Adipose tissue (tissue), 3 donors: Measurements from ENCODE around the gene TCF4. TPM values are rescaled to one million over a fixed set of nuclear protein-coding genes. Genes with fewer than 3 reads are reported as not detected.

Experiments
- H3K27ac ChIP-seq: one replicate; pipeline ENCODE4 v1.5.1; 2013; ENCODE audit warnings: low read depth, low read length
- WGBS, 3 donors: extraction: QIAGEN DNeasy Blood & Tissue Kit; methylation state at CpG; one replicate each; pipeline ENCODE4 v1.1.7; 2013; 5-methylcytosine and 5-hydroxymethylcytosine counted together
- polyA plus RNA-seq, 3 donors: library from polyadenylated mRNA; stranded (reverse); fragments of 200-250 nt; gene quantifications; one replicate each; pipeline ENCODE4 v1.2.3, GENCODE V29; 2013
- donor health status: healthy with polysubstance abuse.
- donor health status: Bipolar disorder and iron deficiency.
- donor health status: healthy.

TCF4 gene
- polyA plus RNA-seq, 3 donors, result 6.7 to 36.9 (median 32.6) TPM

DNA sequence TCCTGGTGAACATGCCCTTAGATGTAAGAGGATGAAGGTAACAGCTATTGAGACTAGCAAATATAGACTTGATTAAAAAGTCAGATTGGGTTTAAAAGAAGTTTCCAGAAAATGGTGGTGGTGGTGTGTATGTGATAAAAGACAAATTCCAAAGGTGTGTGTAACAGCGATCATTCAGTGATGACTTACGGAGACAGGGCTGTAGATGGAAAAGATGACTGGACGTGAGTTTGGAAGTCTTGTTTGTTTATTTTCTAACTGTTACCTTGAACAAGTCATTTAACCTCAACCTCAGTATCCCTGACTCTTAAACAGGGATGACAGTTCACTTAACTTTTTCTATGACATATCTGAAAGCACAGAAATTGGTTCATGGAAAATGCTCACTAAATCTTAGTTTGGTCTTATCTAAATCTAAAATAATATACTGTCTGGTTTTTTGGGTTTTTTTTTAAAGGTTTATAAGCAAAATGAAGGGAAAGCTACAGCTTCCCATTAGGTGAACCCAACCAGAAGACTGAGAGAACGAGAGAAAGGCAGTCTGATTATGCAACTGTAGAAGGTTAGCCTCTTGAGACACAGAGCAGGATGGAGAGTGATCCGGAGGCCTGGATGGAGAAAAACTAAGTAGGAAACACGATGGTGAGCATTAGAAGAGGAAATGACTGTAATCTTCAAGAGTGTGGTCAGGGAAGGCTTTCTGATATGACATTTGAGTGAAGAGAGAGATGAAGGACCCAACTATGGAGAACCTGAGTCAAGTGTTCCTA lies 71.9 kb downstream of the TCF4 start:
- 56 to 68% (median 58%) methylated on average over 6 of the region's 6 CpGs for WGBS, 3 donors
- no peak overlapping the region for H3K27ac ChIP-seq

DNA sequence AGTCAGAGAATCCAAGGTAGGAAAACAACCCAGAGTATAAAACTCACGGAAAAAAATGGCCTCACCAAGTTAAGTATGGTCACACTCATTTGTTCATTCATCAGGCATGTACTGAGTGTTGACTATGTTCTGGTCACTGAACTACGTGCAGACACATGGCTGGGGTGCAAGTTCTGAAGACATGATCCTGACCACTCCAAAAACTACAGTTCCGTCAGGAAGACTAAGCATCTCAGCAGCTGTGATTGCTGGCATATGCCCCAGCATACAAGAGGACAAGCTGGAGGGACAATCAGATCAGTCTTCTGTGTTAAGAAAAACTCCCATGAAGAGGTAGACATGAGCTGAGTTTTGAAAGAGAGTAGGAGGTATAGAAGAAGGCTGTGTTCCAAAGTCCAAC lies 72.8 kb downstream of the TCF4 start:
- no peak overlapping the region for H3K27ac ChIP-seq
- WGBS, 3 donors, result 71 to 86% (median 75%) methylated on average over 3 of the region's 3 CpGs

DNA sequence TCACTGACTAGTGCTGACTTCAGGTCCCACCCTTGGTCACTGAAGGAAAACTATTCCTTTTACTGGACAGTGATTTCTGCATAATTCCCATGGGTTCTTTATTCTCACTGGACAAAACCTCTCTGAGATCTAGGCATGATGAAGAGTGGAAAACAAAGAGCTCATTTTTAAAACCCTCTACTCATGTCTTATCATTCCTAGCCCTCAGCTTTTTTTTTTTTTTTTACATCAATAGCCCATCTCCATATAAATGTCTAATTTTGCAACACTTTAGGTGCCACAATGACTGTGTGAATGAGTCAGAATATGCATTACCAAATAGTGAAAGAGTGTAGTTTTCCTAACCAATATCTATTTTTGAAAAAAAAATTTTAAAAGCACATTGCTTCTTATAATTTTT lies 74.8 kb downstream of the TCF4 start:
- H3K27ac ChIP-seq, result no peak overlapping the region

DNA sequence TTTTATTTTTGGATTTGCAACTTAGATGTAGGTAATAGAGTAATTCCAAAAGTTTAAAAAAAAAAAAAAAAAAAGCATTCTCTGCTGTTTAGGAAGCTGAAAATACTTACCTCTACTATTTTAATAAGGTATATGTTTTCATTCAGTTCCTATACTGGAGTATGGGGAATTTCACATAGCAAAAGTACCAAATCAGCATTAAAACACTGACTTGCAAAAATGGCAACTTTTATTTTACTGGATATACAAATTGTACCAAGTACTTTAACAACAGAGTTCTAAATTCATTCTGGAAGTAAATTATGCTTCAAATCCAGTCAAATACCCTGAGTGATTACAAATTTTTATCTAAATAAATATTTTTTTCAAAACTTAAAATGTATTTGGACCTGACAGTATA lies 76.7 kb downstream of the TCF4 start:
- no peak overlapping the region for H3K27ac ChIP-seq

DNA sequence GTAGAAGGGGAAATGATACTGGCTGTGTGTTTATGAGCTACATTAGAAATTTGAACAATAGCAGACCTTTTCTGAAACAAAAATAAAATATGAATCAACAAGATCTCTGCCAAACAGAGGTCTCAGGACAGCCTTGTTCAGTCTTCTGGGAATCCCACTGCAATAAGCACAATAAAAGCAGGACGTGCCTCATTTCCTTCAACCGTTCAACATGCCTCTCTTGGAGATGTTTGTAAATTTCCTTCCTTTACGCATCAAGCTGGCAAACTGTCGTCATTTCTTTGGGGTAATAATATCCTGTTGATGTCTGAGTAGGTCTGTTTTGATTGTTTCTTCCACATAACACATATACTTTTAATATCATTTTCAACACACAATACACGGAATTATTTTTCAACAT lies 77.2 kb downstream of the TCF4 start:
- 20 to 74% (median 21%) methylated on average over 5 of the region's 5 CpGs for WGBS, 3 donors
- H3K27ac ChIP-seq, result no peak overlapping the region

DNA sequence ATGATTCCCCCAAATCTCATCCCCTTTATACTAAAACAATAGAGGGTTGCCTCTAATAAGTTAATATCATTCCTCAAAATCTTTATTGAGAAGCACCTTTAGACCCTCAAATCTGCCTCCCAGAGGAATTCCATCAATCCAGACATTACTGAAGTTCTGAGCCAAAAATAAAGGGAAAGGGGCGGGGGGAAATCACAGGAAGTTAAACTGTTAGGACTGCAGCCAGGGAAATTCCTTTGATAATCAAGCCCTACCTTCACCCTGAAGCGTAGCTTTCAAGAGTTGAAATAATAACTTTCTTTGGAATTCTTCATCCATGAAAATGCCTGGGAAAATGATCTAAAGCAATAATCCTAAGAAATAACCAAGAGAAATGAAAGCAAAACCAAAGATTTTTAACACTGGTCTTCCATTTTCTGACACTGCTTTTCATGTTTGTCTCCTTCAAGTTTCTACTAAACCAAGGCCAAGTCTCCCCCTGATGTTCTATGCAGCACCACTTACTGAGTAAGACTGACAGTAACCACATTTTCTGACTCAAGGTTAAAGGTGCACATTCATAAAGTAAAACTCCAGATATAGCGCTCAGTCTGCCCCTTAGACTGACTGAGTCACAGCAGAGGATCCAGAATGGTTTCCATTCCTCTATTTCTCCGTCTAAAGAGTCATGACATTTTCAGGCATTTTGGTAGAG lies 78.2 kb downstream of the TCF4 start:
- 46 to 53% (median 51%) methylated on average over 4 of the region's 4 CpGs for WGBS, 3 donors
- H3K27ac ChIP-seq, result no peak overlapping the region

DNA sequence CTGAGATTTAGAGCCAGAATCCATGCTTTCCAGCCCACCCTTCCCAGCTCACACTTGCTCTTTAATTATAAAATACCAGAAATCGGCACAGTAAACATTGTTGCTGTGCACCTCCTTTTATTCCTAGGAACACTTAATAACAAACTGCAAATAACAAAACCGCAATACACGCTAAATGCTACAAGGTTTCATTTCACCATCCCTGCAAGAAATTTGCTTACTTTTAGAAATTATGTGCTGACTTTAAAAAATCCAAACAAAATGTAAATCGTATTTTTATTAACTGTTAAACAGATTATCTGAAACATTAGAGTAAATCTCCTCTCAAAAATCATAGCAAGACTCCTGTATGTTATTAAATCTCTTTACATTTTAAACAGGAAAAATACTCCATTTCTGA lies 79.3 kb downstream of the TCF4 start:
- WGBS, 3 donors, result 67 to 73% (median 73%) methylated on average over 4 of the region's 4 CpGs
- H3K27ac ChIP-seq, result no peak overlapping the region

DNA sequence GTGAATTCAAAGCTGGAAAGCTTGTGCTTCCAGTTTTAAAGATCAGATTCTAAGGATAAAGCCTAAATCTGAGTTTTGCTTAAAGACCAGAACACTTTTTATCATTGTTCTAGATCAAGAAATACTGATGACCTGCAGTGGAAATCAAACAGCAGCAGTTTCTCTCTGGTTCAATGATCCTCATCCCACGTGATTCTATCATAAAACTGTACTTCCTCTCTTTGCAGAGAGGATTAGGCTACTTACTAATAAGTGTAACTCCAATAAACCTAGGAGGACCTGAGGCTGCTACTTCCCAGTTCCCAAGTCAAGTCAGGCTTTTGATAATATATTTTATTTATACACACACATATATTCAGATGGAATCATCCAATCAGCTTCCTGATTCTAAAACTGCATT lies 81.9 kb downstream of the TCF4 start:
- H3K27ac ChIP-seq, result no peak overlapping the region
- 44 to 55% (median 47%) methylated on average over 1 of the region's 1 CpG for WGBS, 3 donors

DNA sequence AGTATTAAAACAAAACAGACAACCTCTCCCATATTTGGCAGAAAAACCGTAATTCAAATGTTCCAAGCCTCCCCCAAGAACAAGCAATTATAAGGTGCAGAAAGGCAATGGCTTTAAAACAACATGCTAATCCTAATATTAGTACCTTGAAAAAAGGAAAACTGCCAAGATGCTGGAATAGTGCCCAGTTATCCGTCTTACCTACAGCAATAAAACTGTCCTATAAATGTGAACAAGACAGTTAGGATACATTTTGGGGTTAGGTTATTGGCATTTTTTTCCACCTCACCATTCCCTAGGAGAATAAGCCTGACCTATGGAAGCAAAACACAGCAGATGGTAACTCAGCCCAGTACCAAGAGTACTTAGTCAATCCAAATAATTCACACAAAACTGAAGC lies 83.2 kb downstream of the TCF4 start:
- H3K27ac ChIP-seq, result no peak overlapping the region
- 74 to 79% (median 75%) methylated on average over 2 of the region's 2 CpGs for WGBS, 3 donors

DNA sequence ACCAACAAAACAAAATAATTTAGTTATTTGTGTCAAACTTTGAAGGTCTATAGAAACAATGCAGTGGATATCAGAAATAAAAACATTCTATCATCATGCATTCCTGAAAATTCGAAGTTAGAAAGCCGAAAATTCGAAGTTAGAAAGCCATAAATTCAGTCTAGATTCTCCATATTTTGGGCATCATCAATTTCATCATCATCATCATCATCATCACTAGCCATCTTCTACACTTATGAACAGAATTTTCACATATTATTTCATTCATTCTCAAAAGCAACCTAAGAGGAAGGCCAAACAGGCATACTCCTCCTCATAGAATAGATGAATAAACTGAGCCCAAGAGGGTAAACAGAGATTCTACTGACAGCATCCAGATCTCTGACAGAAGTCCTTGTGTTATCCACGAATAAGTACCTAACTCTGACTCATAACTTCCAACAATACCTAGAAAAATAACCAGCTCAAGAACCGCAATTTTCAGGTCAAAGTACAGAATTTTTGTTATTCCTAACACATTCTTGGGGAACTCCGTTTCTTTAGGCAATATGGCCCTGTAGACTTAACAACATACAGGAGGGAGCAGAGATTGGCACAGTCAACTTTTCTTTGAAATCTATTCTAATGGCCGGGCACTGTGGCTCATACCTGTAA lies 84.7 kb downstream of the TCF4 start:
- no peak overlapping the region for H3K27ac ChIP-seq
- WGBS, 3 donors, result 84 to 94% (median 86%) methylated on average over 7 of the region's 7 CpGs

DNA sequence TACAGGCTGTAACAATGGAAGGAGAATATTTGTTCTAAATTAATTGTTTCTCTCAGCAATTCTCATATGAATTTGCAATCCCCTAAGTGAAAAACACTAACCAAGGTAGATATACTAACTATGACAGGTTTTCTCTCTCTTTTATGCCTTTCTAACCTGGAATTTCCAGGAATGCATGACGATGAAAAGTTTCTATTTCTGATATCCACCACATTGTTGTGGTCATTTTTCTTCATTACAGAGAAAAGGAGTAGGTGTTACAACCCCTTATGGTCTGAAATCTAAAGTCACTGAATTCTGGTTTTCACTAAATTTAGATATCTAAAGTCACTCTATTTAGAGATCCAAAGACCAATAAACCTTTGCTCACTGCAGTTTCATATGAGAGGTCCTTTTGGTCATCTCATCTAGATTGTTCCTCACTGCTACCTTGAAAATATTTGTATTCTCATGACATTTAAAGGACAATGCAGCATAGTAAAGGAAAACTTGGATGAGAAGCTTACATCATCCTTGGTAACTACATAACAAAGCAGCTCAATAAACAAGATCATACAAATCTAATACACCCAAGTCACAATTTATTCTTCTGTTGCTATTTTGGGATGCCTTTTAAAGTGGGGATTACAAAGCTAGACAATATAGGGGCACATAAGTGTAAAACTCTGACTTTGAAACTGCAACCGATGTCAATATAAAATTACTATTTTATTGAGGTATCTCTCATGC lies 85.8 kb downstream of the TCF4 start:
- no peak overlapping the region for H3K27ac ChIP-seq
- 78 to 82% (median 79%) methylated on average over 2 of the region's 2 CpGs for WGBS, 3 donors

DNA sequence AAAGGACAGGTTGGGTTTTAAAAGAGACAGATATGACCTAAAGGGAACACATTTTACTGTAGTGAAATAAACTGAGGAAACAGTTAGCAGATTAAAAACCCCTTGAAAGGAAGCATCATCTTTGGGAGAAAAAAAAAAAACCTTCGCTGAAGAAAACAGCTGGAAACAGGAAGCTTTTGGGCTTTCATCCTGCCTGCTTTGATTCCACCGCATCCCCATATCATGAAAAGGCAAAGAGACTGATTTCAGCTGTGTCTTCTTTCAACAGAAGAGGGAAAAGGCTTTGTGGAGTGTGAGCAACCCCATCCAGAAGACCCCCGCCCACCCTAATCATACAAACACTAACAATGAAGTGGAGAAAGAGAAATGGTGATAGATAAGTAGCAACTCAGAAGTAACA lies 86.4 kb downstream of the TCF4 start:
- WGBS, 3 donors, result 46 to 70% (median 53%) methylated on average over 3 of the region's 3 CpGs
- no peak overlapping the region for H3K27ac ChIP-seq

DNA sequence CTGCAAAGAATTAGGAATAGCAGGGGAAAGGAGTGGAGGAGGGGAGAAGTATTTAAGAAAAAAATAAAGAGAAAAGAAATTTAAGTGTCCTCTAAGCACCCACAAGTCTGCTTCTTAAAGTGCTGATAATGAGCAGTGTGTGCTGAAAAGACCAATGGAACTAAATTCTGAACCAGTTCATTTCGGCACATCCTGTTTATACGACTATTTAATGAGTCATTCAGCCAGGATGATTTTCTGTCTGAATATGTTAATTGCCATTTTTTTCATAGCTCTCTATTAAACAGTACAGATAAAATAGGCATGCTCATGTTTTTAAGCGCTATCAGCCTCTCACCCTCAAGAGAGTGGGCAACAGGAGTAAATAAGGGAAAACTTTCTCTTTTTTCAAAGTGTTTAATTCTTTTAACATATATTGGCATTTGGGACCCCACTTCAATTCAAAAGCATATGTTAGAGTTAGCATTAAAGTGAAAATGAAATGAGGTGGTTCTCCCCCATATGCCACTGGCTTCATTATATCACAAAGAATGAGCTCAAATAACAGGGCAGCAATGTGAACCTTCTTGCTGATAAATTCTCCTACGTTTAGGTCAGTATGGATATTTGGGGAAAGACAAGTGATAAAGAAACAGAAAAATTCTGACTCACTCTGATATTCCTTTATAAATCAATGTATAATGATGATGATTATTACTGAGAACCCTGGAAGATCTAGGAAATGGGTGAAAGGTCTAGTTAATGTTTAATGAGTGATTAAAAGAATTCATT lies 87.5 kb downstream of the TCF4 start:
- no peak overlapping the region for H3K27ac ChIP-seq
- WGBS, 3 donors, result 46 to 57% (median 48%) methylated on average over 4 of the region's 4 CpGs

DNA sequence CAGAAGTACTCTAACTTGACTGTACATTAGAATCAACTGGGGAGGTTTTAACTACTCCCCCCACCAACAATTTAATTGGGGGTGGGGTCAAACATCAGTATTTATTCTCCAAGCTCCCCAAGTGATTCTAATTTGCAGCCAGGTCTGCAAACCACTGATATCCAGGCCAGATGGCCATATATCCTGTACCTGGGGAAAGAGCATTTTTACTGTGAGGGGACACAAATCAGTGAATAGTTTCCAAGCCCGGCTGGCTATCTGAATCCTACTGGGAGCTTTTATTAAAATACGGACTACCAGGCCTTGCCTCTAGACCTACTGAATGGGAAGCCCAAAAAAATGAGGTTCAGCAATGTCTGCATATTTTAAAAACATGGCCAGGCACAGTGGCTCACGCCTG lies 88.5 kb downstream of the TCF4 start:
- WGBS, 3 donors, result 81 to 85% (median 84%) methylated on average over 3 of the region's 3 CpGs
- no peak overlapping the region for H3K27ac ChIP-seq

DNA sequence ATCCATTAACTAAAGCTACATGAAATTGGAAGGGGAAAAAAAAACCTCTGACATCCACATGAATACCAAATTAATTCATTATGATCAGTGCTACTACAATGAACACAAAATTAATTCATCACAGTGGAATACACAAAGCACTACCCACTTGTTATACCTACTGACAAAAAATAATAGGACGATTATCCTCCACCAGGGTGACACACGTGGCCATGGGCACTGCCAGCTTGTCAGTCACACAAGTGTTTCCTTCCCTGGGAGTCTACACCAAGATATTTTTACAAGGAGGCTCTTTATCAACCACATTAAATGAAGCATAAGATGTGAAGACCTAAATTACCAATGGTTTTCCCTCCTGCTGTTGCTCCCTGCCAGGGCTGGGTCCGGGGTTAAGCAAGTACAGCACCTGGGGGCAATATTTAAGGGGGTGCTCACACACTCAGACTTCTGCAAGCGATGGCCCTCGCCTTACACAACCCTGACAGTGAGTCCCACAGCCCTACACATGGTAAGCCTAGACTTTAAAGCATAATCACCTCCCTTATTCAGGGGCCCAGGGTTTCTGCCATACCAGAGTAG lies 90.1 kb downstream of the TCF4 start:
- 78 to 87% (median 84%) methylated on average over 5 of the region's 5 CpGs for WGBS, 3 donors
- H3K27ac ChIP-seq, result no peak overlapping the region

DNA sequence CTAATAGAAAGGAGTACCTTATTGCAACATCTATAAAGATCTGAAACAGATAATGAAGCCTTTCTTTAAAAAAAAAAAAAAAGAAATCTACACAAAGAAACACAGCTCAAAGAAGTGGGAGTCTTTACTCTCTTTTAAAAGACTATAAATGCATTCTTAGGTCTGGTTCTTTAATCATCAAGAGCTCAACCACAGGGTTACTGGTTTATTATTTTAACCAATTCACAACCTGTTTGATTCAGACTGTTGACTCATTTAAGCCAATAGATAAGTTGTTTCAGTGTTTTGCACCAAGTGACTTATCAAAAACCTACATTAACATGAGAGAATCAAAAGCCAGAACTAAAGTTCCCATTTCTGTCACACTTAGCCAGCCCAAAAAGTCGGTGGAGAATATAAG lies 93.1 kb downstream of the TCF4 start:
- WGBS, 3 donors, result 82 to 91% (median 84%) methylated on average over 1 of the region's 1 CpG
- H3K27ac ChIP-seq, result no peak overlapping the region

DNA sequence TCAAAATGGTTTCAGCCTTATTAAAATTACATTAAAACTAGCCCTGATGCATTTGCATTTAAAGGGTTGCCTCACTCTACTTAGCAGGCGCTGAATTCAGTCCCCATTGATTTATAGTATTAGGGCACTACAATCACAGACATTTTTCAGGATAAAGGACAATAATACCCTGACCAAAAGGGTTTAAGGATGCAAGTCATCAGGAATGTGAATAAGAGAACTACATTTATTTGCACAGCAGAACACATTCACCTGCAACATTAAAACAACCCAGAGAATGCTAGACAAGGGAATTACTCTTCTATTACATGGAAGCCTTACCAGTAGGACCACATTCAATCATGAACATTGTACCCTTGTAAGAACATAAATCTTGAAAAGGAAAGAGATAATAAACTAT lies 93.6 kb downstream of the TCF4 start:
- no peak overlapping the region for H3K27ac ChIP-seq
- WGBS, 3 donors, result 94 to 97% (median 94%) methylated on average over 1 of the region's 1 CpG

DNA sequence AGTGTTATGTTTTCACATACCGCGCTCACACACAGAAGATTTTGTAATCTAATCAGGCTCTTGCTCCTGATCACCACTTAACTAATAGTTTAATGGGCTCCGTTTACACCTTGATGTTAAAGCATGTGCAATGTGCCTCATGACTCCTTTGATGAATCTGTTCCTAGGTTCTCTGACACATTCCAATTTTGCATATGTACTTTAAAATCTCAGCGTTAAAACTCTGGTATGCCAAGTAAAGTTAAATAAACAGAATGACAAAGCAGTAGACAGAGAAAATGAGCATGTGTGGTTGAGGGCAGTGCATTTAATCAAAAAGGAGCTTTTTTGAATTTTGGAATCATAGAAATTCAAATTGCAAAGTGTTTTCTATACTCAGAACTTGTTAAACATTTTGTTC lies 96.4 kb downstream of the TCF4 start:
- WGBS, 3 donors, result 72 to 77% (median 73%) methylated on average over 4 of the region's 4 CpGs
- H3K27ac ChIP-seq, result no peak overlapping the region
